Stimulated activated CD8-positive, alpha-beta memory T cell treated with anti-CD3 and anti-CD28 coated beads, Interleukin-12 subunit alpha, Interleukin-12 subunit beta, amount 100 ng/mL, for 24 hours (primary cell): ENCODE data around the gene FOXO3.

Experiments used
- DNase-seq: peaks from one replicate; pipeline ENCODE4 v3.0.0-alpha.2; 2020; ENCODE audit errors: extremely low read depth

The FOXO3 gene

DNA sequence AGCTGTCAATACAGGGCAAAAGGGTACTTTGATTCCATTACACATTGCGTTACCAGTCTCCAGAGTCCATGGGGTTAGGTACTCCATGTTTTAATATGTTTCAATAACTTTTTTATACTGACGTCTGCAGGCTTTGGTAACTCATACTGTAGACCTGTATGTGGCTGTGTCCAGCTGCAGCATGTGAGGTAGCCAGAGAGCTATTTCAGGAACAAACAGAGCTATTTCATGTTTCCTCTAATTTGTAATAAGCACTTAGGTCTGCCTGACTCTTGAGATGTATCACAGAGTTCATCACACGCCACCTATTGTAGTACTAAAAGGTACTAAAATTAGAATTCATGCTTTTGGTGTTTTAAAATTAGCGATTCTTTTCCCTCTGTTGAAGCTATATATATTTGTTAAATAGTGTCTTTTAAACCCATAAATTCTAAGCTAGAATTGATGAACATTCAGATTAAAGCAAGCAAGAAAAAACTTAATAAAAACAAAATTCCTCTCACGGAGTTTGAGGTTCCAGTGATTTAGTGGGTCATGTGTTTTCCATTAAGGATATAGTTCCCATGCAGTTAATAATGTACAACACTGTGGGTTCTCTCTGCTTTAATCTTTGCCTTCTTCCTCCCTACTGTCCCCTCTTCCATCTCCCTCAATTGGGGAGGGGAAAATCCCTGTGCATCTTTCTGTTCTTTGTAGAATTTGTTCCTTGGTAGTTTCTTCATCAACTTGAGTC lies 37.0 kb downstream of the FOXO3 start:
- DNase-seq, result no peak

DNA sequence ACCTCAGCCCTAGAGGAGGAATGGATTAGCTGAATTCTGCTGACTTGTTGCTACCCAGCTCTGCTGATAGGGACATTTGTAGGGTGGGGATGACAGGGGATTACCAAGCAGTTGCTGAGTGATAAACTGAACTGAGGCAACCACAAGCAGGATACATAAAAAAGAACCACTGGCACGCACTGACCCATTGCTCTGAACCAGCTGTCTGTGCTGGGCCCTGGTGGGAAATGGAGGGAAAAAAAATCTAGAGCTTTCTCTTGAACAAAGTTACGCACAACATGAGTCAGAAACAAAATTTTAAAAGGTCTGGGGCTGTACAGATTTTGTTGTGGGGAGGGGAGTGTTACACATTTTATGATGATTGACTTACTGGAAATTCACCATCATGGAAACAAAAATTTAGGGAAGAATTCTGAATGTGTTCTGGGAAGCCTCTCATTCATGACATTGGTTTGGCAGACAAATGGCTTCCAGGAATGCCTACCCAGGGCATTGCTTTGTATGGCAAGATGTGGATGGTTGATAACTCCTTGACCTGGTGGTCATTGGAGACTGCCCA lies 37.7 kb downstream of the FOXO3 start:
- no peak for DNase-seq

DNA sequence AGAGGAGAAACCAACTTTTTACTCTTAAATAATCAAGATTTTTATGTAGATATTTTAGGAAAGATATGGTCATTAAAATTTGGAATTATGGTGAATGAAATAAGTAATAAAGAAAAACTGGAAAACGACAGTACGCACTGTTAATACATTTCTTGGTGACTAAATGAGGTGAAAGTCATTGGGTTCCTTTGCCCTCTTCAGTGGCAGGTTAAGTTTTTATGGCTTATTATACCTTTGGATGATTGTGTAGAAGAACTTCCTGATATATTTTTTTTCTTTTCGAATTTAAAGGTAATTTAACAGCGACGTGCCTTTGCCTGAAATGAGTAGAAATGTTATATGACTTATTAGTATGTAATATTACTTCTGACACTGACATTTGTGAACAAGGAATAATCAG lies 43.4 kb downstream of the FOXO3 start:
- no peak for DNase-seq

DNA sequence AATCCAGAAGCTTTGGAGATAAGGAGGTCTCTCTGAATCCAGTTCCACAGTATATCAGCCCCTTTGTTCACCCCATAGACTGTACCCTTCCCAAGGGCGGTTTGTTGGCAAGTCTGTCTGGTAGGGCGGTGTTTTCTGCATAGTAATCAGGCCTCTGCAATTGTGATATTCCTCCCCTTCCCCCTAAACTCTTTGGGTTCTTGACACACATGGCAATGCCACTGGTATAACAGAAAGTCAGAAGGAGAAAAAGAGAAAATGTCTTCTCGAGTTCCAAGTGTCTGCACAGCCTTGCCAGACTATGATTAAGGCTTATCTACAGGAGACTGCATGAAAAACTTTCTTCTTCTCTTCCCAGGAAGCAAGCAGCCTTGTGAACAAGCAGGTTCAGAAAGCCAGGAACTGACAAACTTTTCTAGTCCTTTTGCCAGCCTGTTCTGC lies 45.6 kb downstream of the FOXO3 start:
- DNase-seq, result no peak

DNA sequence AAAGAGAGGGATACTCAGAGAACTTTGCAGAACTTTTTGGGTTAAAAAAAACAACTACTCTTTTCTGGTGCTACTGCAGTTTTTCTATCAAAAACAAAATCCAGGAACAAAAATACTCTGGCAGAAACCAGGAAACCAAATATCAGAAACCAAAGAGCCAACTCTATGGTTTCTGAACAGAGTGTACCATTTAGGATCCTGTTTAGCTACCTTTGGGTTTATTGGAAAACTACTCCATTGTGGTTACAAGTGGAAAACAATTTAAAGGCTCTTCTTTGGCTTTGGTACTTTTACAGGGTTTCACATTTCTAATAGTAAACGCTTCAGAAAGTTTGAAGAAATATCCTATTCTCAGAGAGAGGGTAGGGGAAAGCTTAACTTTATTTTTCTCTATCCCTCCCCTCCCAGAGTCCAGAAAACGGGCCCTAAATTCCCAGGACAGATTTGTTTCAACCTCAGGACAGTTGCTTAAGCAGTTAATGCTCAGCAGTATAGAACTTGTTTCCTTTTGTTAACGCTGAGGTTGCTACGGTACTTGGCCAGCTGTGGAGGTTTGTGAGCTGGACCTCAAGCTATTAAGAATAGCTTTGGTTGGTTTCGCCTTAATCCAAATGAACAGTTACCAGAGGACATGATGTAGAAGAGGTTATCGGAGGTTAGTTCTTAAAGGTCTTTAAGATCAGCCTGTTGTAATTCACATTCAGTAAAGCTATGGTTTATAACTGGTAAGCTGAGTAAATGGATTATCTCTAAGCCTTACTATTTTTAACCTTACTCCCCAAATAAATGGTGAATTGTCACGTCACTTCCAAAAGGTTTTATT lies 47.9 kb downstream of the FOXO3 start:
- no peak for DNase-seq

- DNase-seq, result no peak
Measured at GRCh38 chr6:108609276-108609769, 48.6 kb downstream of the FOXO3 start.

DNA sequence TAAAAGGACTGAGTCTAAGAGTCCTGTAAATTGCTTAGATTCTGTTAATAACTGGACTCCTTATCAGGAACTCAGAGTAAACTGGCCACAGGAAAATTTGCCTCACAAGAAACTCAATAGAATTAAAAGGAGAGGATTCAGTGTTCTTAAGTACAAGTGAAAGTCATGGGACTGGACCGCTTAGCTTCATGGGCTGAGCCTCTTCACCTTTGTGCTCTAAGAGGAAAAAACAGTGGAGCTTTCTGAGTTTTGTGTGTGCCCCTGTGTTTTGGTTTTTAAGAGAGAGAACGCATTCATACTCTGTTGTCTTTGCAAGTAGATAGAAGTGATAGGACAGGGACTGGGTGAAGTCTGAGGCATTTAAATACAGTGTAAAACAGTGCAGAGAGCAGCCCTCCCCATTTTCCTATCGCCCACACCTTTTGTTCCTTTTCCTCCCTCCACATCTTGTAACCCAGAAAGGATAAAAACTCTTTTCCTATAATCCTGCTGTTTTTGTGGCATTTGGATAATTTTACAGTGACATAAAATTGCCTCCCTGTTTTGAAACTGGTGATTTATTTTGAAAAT lies 49.6 kb downstream of the FOXO3 start:
- DNase-seq, result no peak

GRCh38 chr6:108610957-108611586 lies 50.4 kb downstream of the FOXO3 start:
- no peak for DNase-seq

- no peak for DNase-seq
Measured at GRCh38 chr6:108612852-108613251, 52.1 kb downstream of the FOXO3 start.

- DNase-seq, result no peak
Measured at GRCh38 chr6:108616544-108616943, 55.8 kb downstream of the FOXO3 start.

- no peak for DNase-seq
Measured at GRCh38 chr6:108616973-108617372, 56.3 kb downstream of the FOXO3 start.

DNA sequence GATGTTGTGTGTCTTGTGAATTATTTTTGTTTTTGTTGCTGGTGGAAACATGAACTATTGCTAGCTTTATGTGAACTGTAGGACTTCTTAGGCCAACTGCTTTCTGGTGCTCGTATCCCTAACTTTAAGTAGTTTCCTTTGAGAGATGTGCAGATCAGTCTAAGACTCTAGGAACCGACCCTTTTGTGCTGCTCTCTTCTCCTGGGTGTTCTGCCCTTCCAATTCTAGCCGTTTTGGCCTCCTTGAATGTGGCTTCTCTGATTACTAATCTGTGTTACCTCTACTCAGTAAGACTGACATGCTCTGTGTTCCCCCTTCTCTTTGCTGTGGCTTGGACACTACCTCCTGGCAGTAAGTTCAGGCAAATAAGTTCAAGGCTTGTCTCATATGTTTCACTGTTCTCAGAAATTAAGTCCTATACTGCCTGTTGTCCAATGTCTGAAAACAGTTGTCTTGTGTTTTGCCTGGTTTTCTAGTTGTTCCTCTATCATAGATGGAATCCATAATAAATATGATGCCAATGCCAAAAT lies 58.0 kb downstream of the FOXO3 start:
- DNase-seq, result no peak

- DNase-seq, result no peak
Measured at GRCh38 chr6:108619431-108620197, 58.9 kb downstream of the FOXO3 start.

DNA sequence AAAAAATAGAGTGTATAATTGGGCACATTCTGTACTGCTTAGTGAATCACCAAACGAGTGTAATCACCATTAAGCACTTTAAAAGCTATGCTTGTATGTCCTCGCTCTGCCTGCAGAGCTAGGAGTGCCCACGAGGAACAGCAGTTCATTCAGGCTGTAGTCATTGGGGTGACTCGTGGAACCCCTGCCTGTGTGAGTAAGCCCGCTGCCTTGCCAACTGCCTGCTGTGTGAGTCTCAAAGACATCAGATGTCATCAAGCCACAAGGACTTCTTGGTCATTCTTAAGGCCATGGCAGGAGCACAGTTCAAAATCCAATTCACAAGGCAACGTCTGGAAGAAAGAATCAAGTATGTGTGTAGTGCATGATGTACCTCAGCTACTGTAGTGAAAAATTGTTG lies 60.4 kb downstream of the FOXO3 start:
- no peak for DNase-seq

GRCh38 chr6:108622641-108623298 lies 62.1 kb downstream of the FOXO3 start:
- DNase-seq, result no peak

DNA sequence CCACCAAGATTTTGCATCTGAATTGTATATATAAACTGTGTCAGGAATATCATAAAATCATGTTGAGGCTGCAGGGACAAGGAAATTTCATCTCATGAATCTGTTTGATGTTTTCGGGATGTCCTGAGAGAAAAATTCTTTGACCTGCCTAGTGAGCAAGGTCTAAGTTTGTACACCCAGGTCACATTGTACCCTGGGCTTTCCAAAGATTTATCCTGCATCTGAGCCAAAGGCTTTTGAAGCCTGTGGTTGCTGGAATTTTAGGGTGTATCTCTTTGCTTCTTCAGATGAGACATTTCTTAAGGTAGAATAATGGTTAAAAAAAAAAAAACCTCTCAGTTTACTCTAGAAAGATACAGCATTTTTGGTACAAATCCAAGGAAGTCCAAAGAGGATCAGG lies 63.3 kb downstream of the FOXO3 start:
- DNase-seq, result no peak

DNA sequence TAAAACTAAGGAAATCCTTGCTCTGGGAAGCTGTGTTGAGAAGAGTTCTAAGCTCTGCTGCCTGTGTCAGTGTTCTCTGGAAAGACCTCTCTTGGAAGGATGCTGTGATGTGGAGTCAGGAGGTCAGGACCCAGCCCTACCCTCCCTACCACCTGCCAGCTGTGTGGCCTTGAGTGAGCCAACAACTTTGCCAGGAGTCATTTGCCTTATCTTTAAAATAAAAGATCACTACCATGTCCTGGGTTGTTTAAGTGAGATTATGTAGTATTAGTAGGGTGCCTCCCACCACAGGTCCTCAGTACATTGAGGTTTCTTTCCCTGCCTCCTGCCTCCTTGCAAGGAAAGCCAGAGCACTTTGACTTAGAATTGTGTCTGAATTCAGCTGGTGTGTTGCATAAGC lies 64.9 kb downstream of the FOXO3 start:
- DNase-seq, result no peak

- no peak for DNase-seq
Measured at GRCh38 chr6:108626777-108627176, 66.1 kb downstream of the FOXO3 start.

- DNase-seq, result no peak
Measured at GRCh38 chr6:108627692-108628550, 67.2 kb downstream of the FOXO3 start.
